GM21619 (cell line): ENCODE results near the gene BORCS5.
"Not testable (repeated sequence)": the region's sequence is repeated elsewhere in the genome, so short reads cannot be mapped to it uniquely, and the experiment has no call there.

ENCODE experiments used
- ATAC-seq: cut with Tn5 transposase; IDR thresholded peaks from one replicate; pipeline ENCODE4 v1.9.1; 2021; ENCODE audit not compliant: unreplicated experiment

Gene BORCS5

DNA sequence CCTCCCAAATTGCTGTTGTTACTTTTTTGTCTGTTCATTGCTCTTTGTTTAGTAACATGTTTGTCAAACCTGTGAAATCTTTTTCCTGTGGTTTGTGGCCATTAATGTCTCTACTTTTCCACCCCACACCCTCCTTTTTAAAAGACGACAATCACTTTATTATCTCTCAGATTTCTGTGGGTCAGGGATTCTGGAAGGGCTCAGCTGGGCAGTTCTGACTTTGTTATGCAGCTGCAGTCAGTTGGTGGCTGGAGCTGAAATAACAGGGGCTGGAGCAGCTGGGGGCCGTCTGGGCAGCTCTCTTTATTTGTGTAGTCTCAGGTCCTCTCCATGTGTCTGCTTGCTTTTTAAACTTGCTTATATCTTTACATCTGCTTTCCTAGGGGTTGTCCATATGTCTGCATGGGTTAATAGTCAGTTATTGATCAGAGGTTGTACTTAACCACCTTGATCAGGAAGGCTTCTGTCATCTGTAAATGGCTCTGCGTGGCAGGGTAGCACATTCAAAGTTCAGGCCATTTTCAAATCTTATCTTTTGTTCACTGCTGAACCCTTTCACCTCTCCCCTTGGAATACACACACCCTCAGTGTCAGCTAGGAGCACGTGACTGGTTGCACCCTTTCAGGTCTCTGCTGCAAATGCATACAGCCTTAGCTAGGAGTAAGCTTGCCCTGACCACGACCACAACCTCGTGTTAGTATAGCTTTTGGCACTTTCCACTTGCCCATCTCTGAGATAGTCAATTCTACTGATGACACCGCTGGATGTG lies 27.9 kb downstream of the BORCS5 start:
- no peak for ATAC-seq

DNA sequence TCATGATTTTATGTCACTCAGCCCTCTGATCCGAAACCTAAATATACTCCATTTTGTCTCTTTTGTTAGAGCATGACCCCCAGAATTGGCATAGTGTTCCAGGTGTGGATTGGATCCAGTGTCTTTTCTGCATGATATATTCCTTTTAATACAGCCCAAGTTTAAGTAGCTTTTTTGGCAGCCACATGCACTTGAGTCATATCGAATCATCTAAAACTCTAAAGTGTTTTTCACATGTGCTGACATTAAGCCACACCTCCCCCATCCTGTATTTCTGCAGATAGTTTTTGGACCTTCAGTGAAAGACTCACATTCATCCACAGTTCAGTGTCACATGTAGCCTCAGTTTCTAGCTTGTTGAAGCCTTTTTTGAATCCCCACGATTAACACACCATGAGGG lies 30.6 kb downstream of the BORCS5 start:
- no peak for ATAC-seq

DNA sequence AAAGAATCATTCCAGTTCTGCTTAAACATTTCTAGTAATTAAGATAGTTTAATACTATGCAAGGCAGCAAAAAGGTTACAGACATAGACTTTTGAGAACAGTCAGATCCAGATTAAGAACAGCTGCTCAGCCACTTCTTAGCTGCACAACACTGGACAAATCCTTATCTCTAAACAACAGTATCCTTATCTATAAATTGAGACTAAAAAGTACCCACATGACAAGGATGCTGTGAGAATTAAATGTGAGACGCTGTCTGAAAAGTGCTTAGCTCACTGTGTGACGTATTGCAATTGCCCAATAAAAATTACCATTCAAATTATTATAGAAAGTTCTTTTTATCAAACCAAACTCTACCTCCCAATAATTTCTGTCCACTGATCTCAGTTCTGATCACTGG lies 35.5 kb downstream of the BORCS5 start:
- ATAC-seq, result no peak

DNA sequence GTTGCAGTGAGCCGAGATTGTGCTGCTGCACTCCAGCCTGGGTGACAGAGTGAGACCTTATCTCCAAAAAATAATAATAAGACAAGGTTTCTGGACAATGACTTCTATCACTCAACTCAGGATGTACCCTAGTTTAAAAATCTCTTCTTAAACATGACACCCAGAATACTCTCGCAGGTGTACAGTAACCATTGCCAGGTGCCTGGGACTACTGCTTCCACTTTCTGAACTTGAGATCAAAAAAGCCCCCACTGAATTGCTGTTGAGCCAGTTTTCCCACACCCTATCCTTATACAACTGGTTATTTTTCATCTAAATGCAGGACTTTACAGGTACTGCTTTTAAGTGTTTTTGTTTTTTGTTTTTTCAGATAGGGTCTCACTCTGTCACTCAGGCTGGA lies 36.3 kb downstream of the BORCS5 start:
- no peak for ATAC-seq

DNA sequence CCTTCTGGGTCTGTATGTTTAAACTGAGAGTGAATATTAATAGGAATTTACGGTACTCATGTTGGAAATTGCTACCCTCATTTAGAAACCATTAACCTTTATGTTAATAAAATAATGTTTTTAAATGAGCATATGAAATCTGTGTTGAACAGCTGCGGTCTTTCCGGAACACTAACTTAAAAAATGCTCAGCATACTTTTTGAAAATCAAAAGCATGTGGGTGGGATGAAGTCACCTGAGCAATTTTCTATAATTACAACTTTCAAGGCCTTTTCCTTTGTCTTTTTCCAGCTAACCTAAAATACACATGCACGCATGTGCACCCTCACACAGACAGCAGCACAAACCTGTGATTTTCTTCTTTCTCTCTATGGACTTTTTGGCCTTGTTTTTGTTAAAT lies 39.8 kb downstream of the BORCS5 start:
- ATAC-seq, result no peak

DNA sequence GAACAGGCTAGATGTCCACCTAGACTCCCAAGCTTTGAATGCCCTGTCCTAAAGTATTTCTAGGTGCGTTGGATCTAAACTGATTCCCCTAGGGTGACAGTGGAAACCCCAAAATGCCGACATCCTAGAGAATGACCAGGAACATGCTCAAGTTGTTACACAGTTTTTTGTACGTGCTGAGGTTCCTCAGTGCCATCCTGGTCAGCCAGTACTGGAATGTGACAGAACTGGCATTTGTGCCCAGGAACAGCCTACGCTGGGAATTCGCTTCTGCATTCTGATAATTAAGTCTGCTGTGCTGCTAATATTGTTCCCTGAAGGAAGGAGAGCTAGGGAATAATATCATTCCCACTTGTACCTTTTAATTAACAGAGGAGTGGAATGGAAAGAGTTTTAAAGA lies 40.3 kb downstream of the BORCS5 start:
- no peak for ATAC-seq

DNA sequence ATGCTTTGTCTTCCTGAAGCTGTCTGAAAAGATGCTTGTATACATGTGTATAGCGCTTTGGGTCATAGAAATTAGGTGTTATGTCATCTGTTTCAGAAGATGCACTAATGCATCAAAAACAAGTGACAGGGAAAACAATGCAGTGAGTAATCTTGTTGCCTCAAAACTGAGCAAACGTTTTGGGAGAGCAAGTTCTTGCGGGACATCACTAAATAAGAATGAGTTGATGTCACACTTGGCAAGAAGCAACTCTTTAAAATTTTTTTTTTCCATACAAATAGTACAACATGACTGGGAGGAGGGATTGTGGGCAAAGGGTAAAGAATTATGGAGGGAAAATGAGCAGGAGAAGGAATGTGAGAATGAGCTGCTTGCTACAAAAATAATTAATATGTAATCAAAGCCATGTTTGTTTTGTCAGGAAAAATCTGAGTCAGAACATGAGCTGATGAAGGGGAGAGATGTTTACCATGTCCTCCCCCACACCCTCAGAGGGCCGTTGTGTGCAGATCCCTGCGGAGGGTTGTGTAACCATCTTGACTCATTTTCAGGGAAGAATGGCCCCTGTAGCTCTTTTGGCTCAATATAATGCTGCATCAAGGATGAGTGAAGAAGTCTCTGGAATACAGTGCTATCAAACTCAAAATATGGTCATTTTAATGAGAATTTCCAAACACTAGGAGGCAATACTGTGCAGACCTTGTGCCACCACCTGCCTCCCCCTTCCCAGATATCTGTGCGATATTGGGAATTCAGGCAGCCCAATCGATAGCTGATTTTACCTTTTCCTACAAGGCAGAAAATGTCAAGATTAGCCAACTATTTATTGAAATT lies 41.4 kb downstream of the BORCS5 start:
- no peak for ATAC-seq

DNA sequence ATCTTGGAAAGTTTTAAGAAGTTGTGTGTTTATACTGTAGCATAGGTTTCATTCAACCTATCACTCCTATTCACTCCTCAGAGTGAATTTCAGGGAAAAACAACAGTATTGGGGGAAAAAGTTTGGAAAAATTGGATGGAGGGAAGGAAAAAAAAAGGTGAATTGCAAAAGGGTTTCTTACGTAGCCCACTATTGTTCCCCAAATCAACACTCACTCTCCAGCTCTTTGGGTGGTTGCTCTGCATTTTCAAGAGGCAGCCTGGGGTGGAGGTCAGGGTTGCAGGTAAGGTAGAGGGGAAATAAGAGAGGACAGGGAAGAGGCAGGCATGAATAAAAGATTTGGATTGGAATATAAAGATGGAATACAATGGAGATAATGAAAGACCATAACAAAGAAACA lies 42.3 kb downstream of the BORCS5 start:
- no peak for ATAC-seq

DNA sequence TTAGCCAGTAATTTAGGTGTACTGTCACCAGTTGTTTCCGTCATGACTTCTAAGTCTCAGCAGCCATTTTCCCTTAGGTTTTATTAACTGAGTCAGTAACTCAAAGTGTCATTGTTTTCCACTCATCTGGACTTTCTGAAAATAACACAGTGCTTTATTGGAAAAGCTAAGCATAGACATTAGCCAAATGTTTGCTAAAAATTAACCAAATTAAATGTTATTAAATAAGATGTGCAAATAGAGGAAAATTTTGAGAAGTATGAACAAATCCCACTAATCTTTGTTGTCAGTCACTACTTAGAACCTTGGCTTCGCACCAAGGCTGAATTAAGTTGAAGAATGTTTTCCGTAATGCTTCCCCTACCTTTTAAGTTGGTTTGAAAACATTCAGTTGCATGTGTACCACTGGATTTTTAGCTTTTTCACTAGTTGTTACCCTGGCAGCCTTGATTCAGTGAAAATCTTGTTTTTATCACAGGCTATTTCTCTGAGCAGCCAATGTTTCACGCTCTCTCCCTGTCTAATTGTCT lies 43.0 kb downstream of the BORCS5 start:
- no peak for ATAC-seq

DNA sequence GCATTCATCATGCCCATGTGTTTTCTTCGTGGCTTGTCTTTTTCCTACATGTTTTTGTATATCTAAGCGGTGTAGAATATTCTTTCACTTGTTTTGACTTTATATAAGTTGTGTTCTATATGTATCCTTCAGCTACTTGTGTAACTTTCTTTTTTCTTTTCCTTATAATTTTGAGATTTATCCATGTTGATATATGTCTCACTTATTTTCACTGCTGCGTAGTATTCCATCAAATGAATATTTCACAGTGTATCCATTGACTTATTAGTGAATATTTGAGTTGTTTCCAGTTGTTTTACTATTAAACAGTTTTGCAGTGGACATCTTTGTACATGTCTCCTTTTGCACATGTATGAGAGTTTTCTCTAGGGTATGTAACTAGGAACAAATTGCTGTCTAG lies 43.9 kb downstream of the BORCS5 start:
- no peak for ATAC-seq

DNA sequence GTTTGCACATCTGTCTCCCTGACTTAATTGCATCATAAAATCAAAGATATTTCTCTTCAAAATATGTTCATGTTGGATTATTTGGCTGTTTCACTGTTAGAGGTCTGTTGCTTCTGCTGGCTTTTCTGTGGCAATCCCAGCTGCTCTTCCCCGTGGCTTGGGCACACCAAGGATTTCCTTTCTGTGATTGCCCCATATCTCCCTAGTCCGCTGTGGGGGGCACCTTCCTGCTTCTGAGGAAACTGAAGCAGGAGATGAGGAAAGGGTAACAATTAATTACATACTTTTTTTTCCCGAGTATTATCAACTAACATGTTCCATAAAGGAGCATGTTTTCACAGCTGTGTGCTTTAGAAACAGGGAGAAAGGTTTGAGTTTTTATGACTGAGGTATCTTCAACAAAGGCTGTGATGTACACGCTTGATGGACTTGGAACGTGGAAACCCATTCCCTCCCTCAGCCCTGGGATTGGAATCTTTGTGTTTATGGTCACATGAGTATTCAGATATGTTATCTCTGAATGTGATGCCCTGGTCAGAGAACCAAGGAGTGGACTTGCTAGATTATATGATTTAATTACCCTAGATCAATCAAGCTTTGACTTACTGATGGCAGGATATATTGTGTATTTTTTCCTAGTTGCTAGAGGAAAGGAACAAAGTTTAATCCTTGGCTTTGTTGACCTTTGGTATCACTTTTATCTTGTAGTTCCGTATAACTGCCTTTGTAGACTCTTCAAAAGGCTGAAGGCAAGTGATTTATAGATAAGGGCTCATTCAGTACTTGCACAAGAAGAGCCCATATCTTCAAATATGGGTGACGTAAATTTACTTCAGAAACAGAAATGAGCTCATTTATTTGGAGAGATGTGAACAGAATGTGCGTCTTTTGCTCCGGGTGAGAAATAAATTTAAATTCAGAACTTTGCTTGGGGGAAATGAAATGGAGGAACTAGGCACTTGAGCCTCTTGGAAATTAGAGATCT lies 46.7 kb downstream of the BORCS5 start:
- no peak for ATAC-seq

DNA sequence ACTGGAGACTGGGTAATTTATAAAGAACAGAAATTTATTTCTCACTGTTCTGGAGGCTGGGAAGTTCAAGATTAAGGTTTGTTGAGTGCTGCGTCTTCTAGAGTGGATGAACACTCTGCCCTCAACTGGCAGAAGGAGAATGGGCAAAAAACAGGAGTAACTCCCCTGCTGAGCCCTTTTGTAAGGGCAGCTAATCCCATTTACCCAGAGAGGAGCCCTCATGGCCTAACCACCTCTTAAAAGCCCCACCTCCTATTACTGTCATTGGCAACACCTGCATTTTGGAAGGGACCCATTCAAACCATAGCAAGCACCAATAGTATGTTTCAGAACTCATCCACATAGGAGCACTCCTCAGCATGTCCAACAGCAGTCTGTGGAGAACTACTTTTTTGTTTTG lies 47.4 kb downstream of the BORCS5 start:
- no peak for ATAC-seq

DNA sequence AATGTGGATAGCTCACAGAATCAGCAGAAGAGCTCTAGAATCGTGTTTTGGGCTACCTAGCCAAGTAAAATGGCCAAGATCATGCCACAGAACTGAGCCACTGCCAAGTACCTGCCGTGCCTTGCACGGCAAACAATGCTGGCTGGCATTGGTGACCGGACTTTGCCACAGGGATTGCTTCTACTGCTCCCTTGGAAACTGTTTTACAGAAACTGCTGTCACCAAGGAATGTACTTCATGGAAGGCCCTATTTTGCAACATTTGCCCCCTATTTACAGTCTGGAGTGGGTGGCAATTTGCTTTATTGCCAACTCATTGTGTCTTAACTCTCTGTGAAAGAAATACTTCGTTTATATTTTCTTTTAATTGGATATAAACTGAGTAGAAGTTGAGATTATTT lies 49.0 kb downstream of the BORCS5 start:
- ATAC-seq, result no peak

DNA sequence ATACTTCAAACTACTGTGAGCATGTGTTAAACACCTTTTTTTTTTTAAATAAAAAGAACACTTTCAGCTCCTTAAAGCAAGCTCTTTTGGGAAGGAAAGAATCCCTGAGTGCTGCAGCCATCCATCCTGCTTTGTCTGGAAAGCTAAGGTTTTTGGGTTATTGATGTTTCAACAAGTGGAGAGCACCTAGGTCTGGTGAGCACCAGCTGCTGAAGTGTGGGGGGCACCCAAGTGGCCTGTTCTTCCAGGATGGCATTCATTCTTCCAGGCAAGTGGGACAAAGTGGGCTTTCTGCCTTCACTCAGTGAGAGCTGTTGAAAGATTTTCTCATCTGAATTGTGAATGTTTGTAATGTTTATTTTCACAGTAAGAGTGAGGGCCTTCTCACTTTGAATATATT lies 49.9 kb downstream of the BORCS5 start:
- ATAC-seq, result no peak

DNA sequence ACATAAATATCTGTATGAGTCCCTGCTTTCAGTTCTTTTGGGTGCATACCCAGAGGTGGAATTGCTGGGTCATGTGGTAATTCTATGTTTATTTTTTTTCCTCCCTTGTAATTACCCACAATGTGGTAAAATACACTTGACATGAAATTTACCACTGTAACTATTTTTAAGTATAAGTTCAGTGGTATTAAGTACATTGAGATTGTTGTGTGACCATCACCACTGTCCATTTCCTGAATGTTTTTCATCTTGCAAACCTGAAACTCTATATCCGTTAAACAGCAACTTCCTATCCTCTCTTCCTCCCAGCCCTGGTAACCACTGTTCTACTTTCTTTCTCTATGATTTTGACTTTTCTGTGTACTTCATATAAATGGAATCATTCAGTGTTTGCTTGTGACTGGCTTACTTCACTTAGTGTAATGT lies 51.4 kb downstream of the BORCS5 start:
- ATAC-seq, result no peak

DNA sequence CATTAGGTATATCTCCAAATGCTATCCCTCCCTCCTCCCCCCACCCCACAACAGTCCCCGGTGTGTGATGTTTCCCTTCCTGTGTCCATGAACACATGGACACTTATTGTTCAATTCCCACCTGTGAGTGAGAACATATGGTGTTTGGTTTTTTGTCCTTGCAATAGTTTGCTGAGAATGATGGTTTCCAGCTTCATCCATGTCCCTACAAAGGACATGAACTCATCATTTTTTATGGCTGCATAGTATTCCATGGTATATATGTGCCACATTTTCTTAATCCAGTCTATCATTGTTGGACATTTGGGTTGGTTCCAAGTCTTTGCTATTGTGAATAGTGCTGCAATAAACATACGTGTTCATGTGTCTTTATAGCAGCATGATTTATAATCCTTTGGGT lies 52.5 kb downstream of the BORCS5 start:
- not testable (repeated sequence) for ATAC-seq

DNA sequence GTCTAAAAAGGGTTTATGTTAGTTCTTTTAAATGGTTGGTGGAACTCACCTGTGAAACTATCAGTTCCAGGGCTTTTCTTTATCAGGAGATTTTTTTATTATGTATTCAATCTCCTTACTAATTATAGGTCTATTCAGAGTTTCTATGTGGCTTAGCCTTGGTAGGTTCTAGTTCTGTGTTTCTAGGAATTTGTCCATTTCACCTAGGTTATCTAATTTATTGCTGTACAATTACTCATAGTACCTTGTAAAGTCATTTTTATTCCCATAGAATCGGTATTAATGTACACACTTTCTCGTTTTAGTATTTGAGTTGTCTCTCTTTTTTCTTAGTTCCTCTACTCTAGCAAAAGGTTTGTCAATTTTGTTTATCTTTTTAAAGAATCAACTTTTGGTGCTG lies 59.0 kb downstream of the BORCS5 start:
- no peak for ATAC-seq

DNA sequence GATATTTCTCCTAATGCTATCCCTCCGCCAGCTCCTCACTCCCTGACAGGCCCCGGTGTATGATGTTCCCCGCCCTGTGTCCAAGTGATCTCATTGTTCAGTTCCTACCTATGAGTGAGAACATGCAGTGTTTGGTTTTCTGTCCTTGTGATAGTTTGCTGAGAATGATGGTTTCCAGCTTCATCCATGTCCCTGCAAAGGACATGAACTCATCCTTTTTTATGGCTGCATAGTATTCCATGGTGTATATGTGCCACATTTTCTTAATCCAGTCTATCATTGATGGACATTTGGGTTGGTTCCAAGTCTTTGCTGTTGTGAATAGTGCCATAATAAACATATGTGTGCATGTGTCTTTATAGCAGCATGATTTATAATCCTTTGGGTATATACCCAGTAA lies 62.3 kb downstream of the BORCS5 start:
- ATAC-seq, result not testable (repeated sequence)

DNA sequence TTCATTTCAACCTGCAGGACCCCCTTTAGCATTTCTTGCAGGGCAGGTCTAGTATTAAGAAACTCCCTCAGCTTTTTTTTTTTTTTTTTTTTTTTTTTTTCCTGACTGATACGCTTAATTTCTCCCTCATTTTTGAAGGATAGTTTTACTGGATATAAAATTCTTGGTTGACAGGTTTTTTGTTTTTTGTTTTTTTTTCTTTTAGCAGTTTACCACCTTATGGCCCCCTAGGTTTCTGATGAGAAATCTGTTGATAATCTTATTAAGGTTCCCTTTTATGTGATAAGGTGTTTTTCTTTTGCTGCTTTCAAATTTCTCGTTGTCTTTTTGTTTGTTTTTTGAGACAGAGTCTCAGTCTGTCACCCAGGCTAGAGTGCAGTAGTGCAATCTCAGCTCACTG lies 66.5 kb downstream of the BORCS5 start:
- no peak for ATAC-seq

DNA sequence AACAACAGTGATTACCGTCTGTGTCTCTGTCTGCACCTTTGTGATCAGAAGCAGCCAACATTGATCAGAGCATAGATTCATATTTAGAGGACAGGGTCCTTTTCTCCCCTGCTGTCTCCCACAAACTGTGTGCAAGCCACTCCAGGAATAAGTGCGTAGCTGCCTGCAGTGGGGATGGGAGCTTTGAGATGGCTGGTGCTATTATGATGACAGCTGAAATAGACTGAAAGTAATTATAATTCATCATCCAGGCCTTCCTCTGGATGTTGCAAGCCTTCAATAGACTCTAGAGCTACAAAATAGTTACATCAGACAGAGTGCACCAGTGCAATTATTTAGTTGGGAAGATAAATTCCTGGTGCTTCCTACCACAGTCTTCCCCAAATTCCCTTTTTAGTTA lies 68.1 kb downstream of the BORCS5 start:
- ATAC-seq, result no peak

DNA sequence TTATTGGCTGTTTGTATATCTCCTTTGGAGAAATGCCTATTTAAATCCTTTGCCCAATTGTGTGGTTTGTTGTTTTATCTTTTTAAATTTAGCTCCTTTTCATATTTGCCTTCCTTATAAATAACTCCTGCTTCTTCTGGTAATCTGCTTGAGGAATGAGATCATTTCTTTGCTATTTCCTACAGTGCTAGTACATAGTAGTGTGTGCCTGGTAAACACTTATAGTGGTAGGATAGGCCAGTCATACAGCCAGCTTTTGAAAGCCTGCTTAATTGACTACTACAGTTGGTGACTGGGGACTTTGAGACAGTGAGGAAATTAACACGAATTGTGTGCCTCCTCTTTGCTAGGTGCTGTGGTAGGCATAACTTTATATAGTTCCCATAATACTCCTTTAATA lies 68.7 kb downstream of the BORCS5 start:
- no peak for ATAC-seq
